ENCODE results near the gene CEP128.

GRCh38 chr14:80754696-80755095 lies 186.8 kb downstream of the CEP128 start:
- TF ChIP-seq POLR2AphosphoS5 (IDR thresholded peaks at IDR 0.05; ENCODE audit: borderline replicate concordance, low read depth, low read length) (no peak), EZH2 (IDR thresholded peaks at IDR 0.05) (no peak)
